ENCODE data around the gene IMP4.

GRCh38 chr2:130378206-130378897 lies 35.7 kb downstream of the IMP4 start:
- no peak for TF ChIP-seq CTCF (IDR thresholded peaks at IDR 0.05; ENCODE audit: insufficient read depth, low read length, poor library complexity, severe bottlenecking)
- TF ChIP-seq EZH2phosphoT487 (conservative IDR thresholded peaks at IDR 0.05; ENCODE audit: low read length), result no peak

Data from SU-DHL-6 (cell line).